ENCODE data around the gene DYNLT3. TPM values are rescaled to one million over a fixed set of nuclear protein-coding genes. Genes with fewer than 3 reads are reported as not detected.

DYNLT3 gene
- total and polyA plus RNA-seq, 2 of the 13 experiments (the other 11 are each of a cell fraction or from before 2014, with no cell fraction given) = 5.4 to 6.1 TPM

- TF ChIP-seq ZNF660 (CRISPR knock-in tag; IDR thresholded peaks at IDR 0.05; ENCODE audit: borderline replicate concordance, low read depth) = no peak
These were observed 29.8 kb downstream of the DYNLT3 start (continued) for GRCh38 chrX:37817579-37817978.

GRCh38 chrX:37817176-37817575 lies 30.2 kb downstream of the DYNLT3 start:
- 0% methylated on average over 2 of the region's 2 CpGs for WGBS (ENCODE audit: low lambda C conversion rate)
- no TSS peak for BruUV-seq (replicated peaks)

More at GRCh38 chrX:37817176-37817575, 30.2 kb downstream of the DYNLT3 start:
- Histone ChIP-seq H3K36me3 (replicated peaks in 1 of 2; ENCODE audit: control insufficient read depth in 1 of 2, insufficient read depth in 2 of 2, low read length in 2 of 2) (no peaks in the 10 kb centered on the region), H3K4me3 (replicated peaks in 1 of 3; ENCODE audit: insufficient read depth in 1 of 3, low read depth in 2 of 3, low read length in 3 of 3) (no peak overlapping the region), H2AFZ (ENCODE audit: low read length) (no peak overlapping the region), H3K4me2 (ENCODE audit: low read depth, low read length) (no peak overlapping the region), H3K27ac (ENCODE audit: extremely low read length, insufficient read depth, low read length) (no peak overlapping the region), H3K9ac (ENCODE audit: insufficient read depth, low read depth, low read length) (no peak overlapping the region), H3K27me3 (ENCODE audit: control insufficient read depth in 1 of 2, insufficient read depth in 2 of 2, low read length in 2 of 2) (no peaks in the 10 kb centered on the region), H3K4me1 (ENCODE audit: insufficient read depth, low read length) (no peaks in the 10 kb centered on the region), H4K20me1 (ENCODE audit: insufficient read depth, low read length) (no peaks in the 10 kb centered on the region), H3K79me2 (ENCODE audit: insufficient read depth, low read length) (no peaks in the 10 kb centered on the region), H3K9me3 (ENCODE audit: low read length) (no peaks in the 10 kb centered on the region)
- FAIRE-seq = no peak
- intact Hi-C loops (cut with micrococcal nuclease; ENCODE audit: unreplicated experiment) (no loop called here), in situ Hi-C loops (cut with HindIII; ENCODE audit: extremely low pct_ligation_motif_present, low pct_unique_long_range_greater_than_20kb) (no loop called here)
- DNase-seq (ENCODE audit: low spot score) = no peak
- ChIA-PET POLR2A (no interaction called here), CTCF (ENCODE audit: low intra/inter-chr PET ratio, low total read pairs) (no interaction called here)
- TF ChIP-seq RAD21 (CRISPR knock-in tag; IDR thresholded peaks at IDR 0.05) (no peak), TEAD3 (CRISPR knock-in tag; optimal IDR thresholded peaks at IDR 0.05; ENCODE audit: borderline replicate concordance) (no peak), SP140L (CRISPR knock-in tag; IDR thresholded peaks at IDR 0.05; ENCODE audit: borderline replicate concordance) (no peak), NCOA5 (CRISPR knock-in tag; IDR thresholded peaks at IDR 0.05) (no peak), PHF20 (CRISPR knock-in tag; IDR thresholded peaks at IDR 0.05) (no peak), TFE3 (CRISPR knock-in tag; IDR thresholded peaks at IDR 0.05) (no peak), SMAD9 (CRISPR knock-in tag; IDR thresholded peaks at IDR 0.05) (no peak), ZNF691 (CRISPR knock-in tag; IDR thresholded peaks at IDR 0.05; ENCODE audit: borderline replicate concordance, low read depth) (no peak), ZFP1 (CRISPR knock-in tag; IDR thresholded peaks at IDR 0.05) (no peak), ZBTB21 (CRISPR knock-in tag; IDR thresholded peaks at IDR 0.05) (no peak), ZNF256 (CRISPR knock-in tag; conservative IDR thresholded peaks at IDR 0.05) (no peak), SALL2 (CRISPR knock-in tag; IDR thresholded peaks at IDR 0.05) (no peak), SNAI1 (CRISPR knock-in tag; IDR thresholded peaks at IDR 0.05; ENCODE audit: borderline replicate concordance) (no peak), THAP9 (CRISPR knock-in tag; IDR thresholded peaks at IDR 0.05; ENCODE audit: borderline replicate concordance) (no peak), ZNF800 (CRISPR knock-in tag; IDR thresholded peaks at IDR 0.05) (no peak), FOXK2 (IDR thresholded peaks at IDR 0.05) (no peak)
- no peak for ATAC-seq

Data from HepG2 (cell line).